DMS114 treated with DMSO at 0.1 percent for 48 hours (cell line): ENCODE data around the gene GFRA1.

Experiments used
- DNase-seq: peaks from one replicate; lab custom pipeline; 2025; ENCODE audit not compliant: unreplicated experiment; lab: John Stamatoyannopoulos, UW

The GFRA1 gene

DNA sequence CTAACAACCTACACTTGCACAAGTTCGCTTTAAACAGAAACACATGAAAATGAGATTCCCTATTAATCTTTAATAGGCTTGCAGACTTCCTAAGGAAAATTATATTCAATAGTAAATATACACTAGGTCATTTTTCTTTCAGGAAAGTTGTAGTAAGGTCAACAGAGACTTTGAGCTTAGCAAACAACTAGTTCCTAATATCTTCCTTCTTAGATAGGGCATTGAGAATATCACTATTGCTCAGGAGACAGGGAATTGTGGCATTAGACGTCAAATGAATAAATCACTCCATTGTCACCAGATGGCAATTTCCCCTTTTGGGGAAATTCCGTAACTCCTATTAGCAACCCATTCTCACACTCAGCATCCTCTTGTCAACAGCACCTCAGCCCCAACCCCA, 164.9 kb downstream of the GFRA1 start:
- no peak for DNase-seq

DNA sequence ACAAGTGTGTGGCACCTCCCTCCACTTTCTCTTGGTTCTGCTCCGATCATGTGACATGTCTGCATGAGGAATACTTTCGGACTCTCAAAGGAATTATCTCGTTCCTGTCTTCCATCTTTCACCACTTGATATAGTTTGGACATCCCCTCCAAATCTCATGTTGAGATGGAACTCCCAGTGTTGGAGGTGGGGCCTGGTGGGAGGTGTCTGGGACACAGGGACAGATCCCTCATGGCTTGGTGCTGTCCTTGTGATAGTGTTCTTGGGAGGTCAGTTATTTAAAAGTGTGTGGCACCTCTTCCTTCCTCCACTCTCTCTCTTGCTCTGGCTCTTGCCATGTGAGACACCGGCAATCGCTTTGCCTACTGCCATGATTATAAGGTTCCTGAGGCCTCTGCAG, 166.4 kb downstream of the GFRA1 start:
- DNase-seq: no peak

DNA sequence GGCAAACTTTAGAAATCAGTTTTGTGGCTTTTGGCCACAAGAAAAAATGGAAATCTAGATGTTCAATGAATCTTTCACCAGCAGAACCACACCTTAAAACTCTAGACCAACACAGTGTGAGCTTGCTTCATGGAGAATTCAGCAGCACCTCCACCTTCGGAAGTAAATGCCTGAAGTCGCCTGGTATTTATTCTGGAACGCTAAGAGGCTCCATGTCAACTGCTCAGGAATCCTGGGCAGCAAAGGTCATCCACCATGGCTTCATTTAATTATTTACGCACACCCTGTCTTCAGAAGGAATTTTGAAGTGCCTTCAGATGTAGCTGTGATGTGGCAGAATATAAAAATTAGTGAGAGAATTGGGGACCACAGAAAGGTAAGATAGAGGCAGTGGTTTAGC, 167.7 kb downstream of the GFRA1 start:
- DNase-seq: no peak

DNA sequence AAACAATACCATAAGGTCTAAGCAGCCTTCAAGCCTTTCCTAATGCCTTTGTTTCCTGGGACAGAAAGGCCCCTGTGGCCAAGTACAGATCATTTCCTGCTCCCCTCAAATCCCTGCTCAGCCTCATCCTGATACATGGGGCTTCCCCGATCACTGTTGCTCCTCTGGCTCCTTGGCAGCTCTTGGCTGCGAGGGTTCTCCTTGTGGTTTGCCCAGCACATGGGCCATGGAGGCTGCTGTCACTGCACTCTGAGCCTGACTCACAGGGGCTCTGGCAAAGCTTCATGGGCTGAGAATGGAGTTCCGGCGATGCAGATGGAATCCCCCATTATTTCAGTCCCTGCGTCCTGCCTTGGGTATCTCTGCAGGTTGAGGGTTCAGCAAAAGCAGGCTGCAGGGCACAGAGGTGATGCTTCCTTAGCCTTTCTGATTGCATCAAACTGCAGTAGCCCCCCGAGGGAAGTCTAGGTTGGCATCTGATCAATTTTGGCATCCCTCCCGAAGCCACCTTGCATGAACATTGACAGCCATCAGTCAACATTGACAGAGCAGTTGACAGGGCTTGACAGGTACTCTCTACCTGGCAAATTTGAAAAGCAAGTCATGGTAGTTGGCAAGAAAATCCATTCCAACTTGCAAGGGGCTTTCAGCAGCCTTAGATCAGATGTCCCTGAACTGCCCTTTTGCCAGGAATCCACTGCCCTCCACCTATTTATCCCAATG, 168.6 kb downstream of the GFRA1 start:
- no peak for DNase-seq

DNA sequence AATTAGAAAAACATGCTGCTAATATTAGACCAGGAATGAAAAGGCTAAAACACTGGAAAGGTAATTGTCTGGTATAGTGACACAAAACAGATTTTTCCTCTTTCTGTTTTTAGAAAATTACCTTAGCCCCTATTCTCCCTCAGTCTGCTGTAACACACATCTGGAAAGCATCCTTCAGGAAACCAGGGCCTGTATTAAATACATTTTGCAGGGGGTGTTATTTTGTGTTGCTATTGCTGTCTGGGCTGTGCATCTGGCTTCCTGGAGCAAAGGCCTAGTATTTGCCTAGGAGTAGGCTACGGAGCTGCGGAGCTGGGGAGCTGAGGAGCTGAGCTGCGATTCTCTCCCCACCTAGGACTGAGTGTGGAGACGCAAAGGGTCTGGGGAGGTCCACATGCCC, 169.3 kb downstream of the GFRA1 start:
- DNase-seq: no peak

DNA sequence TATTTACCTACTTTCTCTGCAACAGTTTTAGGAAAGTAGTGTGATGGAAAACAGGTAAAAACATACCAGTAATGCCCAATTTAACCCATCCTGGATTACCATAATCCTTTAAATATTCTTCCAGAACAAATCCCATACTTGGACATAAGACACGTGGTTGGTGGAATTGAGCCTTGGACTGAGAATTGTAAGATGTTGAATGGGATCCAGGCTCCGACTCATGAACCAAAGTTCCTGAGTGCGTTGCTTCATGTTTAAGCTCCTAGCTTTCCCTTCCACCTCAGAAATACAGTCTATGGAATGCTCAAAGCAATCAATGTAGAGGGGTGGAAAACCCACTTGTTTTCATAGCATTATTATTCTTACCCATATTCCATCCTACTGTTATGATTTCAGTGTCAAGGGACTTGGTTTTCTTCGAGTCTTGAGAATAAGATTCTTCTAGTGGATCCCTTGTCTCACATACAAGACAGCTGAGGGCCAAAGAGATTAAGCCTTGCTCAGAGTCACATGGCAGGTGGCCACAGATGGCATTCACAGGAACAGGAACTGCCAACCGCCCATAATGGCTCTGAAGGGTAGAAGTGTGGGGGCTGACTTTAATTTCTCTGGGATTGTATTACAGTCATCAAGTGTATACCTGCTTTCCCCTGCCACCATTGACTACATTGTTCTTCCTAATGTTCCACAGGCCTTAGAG, 171.2 kb downstream of the GFRA1 start:
- no peak for DNase-seq

DNA sequence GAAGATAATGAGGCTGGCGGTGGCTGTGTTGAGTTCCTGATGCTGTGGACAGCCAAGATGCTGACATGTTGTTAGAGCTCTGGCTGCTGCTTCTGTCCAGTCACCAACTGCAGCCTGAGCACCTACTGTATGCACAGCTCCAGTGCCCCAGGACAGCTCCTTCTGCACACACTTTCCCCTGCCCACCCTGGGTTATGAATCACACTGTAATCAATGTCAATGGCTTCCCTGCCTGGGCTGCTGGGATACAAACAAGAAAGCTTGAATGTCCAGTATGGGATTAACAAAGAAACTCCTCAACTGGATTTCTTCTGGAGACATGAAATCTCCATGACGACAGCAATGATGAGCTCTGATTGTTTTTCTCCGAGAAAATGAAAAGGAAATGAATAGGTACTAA, 172.0 kb downstream of the GFRA1 start:
- no peak for DNase-seq

DNA sequence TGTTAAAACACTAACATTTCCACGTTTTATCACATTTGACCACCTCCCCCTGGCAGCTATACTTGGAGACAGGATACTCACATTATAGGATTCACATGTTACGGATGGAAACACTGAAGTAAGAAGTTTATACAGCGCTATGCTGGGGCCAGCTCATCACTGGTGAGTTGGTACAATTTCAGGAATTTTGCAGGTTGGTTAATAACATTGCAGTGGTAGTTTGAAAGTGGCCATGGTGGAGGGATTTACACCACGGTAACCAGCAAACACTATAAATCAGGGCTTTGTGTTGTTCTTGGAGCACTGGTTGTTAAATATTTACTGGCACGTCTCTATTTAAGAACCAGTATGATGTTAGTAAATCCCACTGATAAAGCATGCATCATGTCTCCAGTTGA, 174.0 kb downstream of the GFRA1 start:
- DNase-seq: no peak

DNA sequence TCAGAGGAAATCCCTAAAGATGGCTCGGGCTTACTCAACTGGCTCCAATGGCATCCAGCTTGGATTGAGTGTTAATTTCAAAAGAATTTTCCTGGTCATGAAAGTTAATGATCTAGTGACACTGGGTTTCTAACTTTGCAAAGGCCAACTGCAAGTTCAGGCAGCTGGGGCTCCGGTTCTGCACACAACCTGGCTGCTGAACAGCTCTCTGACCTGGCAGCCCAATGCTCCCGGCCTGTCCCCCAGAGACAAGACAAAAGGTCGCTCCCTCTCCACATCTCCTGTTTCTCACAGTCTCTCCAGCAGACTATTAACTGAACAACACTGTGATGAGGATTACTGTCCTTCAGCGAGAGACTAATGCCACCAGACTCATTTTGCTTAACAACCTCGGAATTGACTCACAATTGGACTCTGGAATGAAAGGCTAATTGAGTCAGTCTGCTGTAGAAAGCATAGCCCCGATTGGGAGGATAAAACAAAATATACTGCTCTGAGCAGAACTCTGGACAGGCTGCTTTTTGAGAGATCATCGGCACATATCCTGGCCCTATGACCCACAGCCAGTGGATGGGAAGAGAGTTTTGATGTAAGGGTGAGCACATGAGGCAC, 174.5 kb downstream of the GFRA1 start:
- DNase-seq: no peak

DNA sequence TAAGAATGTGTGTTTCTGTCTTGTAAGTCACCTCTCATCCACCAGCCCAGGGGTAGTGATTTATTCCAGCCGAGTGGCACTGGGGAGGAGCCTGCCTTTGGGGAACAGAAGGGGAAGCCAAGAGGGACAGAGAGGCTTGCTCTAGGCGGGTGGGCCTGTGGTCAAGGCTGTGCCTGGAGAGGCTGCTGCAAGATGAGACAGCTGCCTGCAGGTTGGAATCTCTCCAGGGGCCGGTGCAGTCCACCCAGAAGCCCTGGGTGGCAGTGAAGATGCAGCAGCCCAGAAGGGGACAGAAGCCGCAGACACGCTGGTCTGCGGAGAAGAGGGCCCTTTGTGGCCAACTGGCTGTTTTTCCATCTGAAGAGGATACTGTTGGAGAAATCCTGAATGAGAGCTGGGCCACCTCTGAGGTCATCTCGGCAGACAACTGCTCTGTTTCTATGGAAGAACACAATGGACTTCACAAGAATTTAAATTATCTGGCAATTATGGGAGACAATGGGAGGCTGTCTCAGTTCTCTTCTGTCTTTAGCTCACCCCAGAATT, 175.7 kb downstream of the GFRA1 start:
- no peak for DNase-seq

DNA sequence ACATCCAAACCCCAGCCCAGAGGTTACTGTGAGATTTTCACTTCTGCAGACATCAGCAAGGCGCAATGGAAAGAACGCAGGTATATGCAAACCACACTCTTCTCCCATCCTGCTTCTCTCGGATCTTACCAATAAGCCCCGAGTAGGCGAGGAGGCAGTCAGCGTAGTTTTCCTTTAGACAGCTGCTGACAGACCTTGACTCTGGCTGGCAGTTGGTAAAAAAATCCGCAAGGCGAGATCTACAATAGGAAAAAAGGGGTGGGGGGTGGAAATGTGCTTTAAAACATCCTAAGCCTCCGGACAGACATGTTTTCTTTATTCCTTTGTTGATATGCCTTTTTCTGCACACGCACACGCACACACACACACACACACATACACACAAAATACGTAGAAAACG, 176.5 kb downstream of the GFRA1 start:
- no peak for DNase-seq

DNA sequence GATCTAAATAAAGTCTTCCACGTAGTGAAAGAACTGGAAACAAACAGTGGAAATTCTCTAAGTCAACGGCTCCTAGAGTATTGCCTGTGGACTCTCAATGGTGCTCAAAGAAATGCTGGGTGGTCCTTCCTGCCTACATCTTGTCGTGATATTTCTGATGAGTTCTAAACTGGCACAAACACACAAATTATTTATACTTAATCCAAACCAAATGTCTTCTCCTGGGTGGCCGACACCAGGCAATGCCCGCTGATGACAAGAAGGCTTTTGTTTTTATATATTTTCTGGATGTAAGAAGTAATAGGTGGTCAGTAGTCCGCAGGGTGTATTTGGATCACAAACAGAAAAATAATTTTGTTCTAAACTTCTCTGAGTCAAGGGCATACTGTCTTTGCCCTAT, 178.7 kb downstream of the GFRA1 start:
- DNase-seq: no peak

DNA sequence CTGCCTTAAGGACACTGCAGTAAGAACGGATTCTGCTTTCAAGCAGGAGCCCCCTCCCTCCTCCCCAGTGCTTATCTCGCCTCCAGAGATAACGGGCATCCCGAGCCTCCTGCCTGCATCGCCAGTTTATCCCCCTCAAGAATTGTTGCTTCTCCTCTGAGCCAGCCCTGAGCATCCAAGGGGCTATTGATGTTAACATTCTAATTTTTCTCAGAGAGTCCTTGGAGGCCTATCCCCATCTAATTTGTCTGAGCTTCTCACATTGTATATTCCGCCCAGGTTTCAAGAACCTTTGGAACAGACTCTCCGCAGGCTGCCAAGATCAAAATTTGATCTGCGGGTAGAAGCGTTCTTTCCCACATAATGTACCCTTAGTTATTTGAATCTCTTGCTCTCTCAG, 180.0 kb downstream of the GFRA1 start:
- DNase-seq: no peak

DNA sequence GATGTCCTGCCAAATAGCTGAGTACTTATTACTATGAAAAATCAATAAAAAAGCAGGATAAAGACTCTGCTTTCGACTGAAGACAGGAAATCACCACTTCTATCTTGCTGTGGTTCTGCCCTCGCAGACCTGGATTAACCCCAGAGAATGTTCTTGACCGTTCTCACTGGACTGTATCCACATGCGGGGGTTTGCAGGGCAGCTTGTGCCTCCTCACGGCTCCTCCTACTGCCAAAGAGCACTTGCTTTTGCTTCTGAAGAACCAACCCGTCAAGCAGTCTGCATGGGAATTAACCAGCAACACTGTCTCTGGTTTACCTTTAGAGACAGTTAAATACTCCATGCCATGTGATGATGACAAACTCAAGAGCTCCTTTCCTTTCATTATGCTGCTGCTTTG, 184.0 kb downstream of the GFRA1 start:
- no peak for DNase-seq

DNA sequence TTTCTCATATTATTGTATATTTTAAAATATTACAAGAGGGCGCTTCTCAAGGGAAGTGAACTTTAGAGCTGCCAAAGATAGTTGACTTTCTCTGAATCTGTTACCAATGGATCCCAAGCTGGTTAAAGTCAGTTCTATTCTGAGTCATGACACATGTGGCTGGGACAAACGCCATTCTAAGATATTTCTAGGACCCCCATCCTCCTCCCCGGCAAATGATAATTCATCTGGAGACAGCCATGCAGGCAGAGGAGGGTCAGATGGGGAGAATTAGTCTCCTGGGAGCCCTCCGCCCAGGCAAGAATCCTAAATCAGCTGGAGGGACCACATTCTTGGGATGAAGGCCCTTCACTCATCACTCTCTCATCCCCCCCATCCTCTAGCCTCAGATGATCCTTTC, 187.7 kb downstream of the GFRA1 start:
- no peak for DNase-seq

DNA sequence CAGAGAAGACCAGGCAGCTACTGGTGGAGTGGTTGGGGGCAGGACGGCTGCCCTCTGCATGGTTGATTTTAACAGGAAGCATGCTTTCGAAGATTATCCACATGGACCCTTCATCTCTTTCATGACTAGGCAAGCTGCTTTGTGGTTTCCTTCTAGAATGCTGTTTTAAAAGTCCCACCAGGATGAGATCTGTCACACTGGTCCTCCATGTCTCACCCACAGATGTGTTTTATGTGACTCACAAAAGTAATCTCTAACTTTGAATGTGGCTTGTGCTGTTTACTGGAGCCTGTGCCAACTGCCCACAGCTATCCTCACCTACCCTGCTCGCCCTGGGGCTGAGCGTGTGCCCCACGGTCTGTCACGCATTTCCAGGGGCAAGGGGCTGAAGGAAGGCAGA, 188.8 kb downstream of the GFRA1 start:
- no peak for DNase-seq

DNA sequence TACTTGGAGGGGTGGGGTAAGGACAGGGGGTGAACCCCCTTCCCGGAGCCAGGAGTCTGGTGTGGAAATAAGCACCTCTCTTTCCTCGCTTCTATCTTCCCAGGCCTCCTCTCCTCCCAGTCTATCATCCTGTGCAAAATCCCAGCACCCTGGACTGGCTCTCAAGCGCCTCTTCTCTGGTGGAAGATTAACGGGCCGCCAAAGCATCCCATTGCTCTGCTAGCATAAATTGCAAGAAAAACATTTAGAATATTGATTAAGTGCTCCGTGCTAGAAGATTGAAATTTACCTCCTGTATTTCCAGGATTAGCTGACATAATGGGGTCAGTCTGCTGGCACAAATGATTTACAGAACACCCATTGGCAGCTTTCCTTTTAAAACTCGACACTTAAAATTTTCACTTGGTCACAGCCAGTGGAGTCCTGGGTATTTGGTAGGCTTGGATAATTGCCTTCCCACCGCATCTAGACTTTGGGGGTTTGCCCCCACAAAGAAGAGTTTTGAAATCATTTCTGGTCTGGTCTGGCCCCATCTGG, 189.7 kb downstream of the GFRA1 start:
- no peak for DNase-seq

DNA sequence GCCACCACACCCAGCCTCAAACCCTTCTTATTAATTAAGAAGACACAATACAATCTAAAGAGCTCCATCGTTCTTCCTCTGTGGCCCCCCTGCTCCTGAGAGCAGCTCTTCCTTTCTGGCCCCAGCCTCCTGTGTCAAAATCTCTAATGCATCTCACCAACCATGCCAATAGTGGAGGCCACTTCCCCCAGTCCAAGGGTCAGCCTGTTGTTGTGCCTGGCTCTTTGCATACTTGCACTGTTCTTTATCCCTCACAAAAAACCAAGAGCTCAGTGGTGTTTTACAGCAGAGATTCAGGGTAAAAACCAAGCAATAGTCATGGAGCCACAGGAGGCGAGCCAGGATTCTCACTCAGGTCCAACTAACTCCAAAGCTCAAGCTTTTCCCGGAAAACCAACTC, 190.2 kb downstream of the GFRA1 start:
- DNase-seq: no peak

DNA sequence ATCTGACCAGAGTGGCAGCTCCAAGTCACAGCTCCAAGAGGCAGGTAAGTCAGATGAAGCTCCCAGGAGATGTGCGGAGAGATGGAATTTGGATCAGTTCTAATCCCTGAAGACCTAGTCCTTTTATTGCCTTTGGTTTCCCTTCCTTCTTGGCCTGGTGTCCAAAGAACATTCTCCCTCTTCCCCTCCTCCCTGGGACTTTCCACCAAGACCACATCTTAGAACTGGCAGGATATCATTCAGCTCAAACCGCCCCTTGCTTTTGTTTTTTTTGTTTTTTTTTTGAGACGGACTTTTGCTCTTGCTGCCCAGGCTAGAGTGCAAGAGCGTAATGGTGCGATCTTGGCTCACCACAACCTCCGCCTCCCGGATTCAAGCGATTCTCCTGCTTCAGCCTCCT, 190.8 kb downstream of the GFRA1 start:
- DNase-seq: no peak

DNA sequence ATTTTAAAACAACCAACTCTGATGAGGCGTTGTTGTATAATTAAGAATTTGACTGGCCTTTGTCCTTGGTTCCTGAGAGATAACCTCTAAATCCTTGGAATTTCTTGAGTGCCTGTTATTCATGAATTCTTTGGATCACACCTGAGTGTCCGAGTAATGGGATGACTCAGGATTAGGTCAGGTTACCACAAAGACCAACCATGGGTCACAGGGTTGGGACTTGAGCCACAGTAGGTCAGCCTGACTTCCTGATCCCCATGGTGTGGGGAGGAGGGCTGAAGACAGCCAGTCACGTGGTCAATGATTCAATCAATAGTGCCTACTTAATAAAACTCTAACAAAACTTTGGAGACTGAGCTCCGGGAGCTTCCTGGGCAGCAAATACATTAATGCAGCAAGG, 192.5 kb downstream of the GFRA1 start:
- no peak for DNase-seq

DNA sequence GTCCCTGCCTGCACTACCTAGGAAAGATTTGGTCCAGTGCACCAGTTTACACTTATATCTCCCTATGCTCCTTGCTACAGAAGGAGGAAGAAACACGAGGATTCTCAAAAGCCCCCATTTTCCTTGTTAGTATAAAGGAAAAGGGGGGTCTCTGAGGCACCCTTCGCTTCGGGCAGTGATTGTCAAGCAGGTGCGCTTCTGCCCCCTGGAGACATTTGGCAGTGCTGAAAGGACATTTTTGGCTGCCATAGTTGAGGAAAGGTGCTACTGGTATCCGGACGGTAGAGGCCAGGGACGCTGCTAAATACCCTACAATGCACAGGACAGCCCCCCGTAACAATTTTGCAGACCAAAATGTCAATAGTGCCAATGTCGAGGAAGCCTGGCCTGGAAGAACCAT, 193.7 kb downstream of the GFRA1 start:
- DNase-seq: no peak

DNA sequence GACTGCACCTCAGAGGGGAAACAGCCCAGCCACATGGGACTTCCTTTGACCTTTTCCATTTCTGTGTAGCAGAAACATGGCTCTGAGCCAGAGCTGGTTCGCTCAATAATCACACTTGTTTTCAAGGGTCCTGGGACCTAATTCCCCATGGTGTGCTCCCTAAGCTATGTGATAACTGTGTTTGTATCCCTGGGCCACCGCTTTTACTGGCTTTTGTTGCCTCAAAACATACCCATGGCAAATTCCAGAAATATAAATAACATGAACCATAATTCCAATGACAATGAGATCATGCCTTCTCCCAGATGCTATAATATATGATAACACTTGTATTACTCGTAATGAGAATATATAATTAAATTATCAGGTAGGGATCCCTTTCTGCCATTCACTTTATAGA, 196.4 kb downstream of the GFRA1 start:
- no peak for DNase-seq
